ENCODE measurements around the gene CGB7.
A peak's percentile ranks its signal among the peaks of the same experiment; 100 is the strongest.
"Not testable (repeated sequence)": the region's sequence is repeated elsewhere in the genome, so short reads cannot be mapped to it uniquely, and the experiment has no call there.

The CGB7 gene

GRCh38 chr19:49039736-49040135, 17.8 kb downstream of the CGB7 start:
- not testable (repeated sequence) for DNase-seq

GRCh38 chr19:49038557-49039276, 18.8 kb downstream of the CGB7 start:
- DNase-seq, result not testable (repeated sequence)

- DNase-seq, result not testable (repeated sequence)
Measured at GRCh38 chr19:49038111-49038510, 19.4 kb downstream of the CGB7 start.

- not testable (repeated sequence) for DNase-seq
Measured at GRCh38 chr19:49036815-49037214, 20.7 kb downstream of the CGB7 start, which contains the start of gene CGB1. Gene CGB1, minus strand, starts transcription at chr19:49036895. Its CDS starts 184 bp downstream, at chr19:49036711.

- not testable (repeated sequence) for DNase-seq
Measured at GRCh38 chr19:49031642-49032301, 25.8 kb downstream of the CGB7 start, which contains the start of gene CGB2. Gene CGB2, plus strand, starts transcription at chr19:49031890. Its CDS starts 206 bp downstream, at chr19:49032096.

- not testable (repeated sequence) for DNase-seq
Measured at GRCh38 chr19:49030323-49030722, 27.2 kb downstream of the CGB7 start.

- DNase-seq, result not testable (repeated sequence)
Measured at GRCh38 chr19:49029749-49030148, 27.8 kb downstream of the CGB7 start.

GRCh38 chr19:49028686-49029085, 28.9 kb downstream of the CGB7 start:
- DNase-seq, result not testable (repeated sequence)

GRCh38 chr19:49025599-49025998, 31.9 kb downstream of the CGB7 start:
- DNase-seq, result not testable (repeated sequence)

- DNase-seq, result not testable (repeated sequence)
Measured at GRCh38 chr19:49025088-49025487, 32.5 kb downstream of the CGB7 start.

GRCh38 chr19:49024233-49024632, 33.3 kb downstream of the CGB7 start, which contains the start of gene CGB3:
Gene CGB3, minus strand, starts transcription at chr19:49024333. Its CDS starts 362 bp downstream, at chr19:49023971.
- not testable (repeated sequence) for DNase-seq

- no peak for DNase-seq
Measured at GRCh38 chr19:49022116-49022515, 35.4 kb downstream of the CGB7 start.

GRCh38 chr19:49020931-49021895, 36.3 kb downstream of the CGB7 start:
- DNase-seq, result no peak

- DNase-seq, result no peak
Measured at GRCh38 chr19:49020342-49020741, 37.2 kb downstream of the CGB7 start.

- peak; percentile 26 for DNase-seq
Measured at GRCh38 chr19:49019242-49019932, 38.2 kb downstream of the CGB7 start.

- not testable (repeated sequence) for DNase-seq
Measured at GRCh38 chr19:49018388-49019241, 38.9 kb downstream of the CGB7 start.

GRCh38 chr19:49017666-49018351, 39.7 kb downstream of the CGB7 start:
- no peak for DNase-seq

- DNase-seq, result no peak
Measured at GRCh38 chr19:49017041-49017665, 40.4 kb downstream of the CGB7 start, which contains the start of gene LHB. Gene LHB, minus strand, starts transcription at chr19:49017091. Its CDS starts 10 bp downstream, at chr19:49017081.

- DNase-seq, result no peak
Measured at GRCh38 chr19:49016067-49016839, 41.3 kb downstream of the CGB7 start.

Measured in NCI-H187 treated with DMSO at 0.1 percent for 48 hours (cell line).